ENCODE data around the gene INPP5D. TPM values are rescaled to one million over a fixed set of nuclear protein-coding genes. Genes with fewer than 3 reads are reported as not detected.
"Not testable (repeated sequence)": the region's sequence is repeated elsewhere in the genome, so short reads cannot be mapped to it uniquely, and the experiment has no call there.

INPP5D gene
- total RNA-seq, 2 donors from 2014 or later = 0.66 to 3.0 TPM

DNA sequence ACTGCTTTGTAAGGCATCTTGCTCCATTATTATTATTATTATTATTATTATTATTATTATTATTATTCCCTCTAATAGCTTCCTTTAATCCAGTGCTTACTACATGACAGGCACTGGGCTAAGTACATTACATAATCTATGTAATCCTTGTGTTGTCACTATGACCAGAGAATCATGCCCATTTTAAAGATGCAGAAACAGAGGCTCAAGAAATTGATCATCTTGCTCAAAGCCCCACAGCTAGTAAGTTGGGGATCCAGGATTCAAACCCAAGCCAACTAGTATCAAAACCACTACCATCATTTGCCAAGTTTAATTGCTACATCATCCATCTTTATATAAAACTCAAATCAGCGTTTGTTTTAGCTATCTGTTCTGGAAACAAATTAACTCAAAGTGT, 46.5 kb upstream of the INPP5D start:
- 93% methylated on average over 1 of the region's 1 CpG; no CpG with 5 or more reads in 1 of the 2 experiments for WGBS, 2 experiments (ENCODE audit: insufficient coverage in 1 of 2, insufficient read length in 1 of 2)
- Histone ChIP-seq H3K9me3 (ENCODE audit: control insufficient read depth, low read length) (no peaks in the 10 kb centered on the region), H3K9ac (ENCODE audit: extremely low read depth, low read length, poor library complexity, severe bottlenecking) (no peak overlapping the region), H3K4me1 (ENCODE audit: control insufficient read depth, insufficient read depth, low read length) (no peaks in the 10 kb centered on the region), H3K36me3 (ENCODE audit: control insufficient read depth, insufficient read depth, low read length) (no peaks in the 10 kb centered on the region), H3K27ac (ENCODE audit: low read depth, low read length) (no peak overlapping the region), H3K4me3 (ENCODE audit: low read length) (no peak overlapping the region), H3K27me3 (ENCODE audit: control insufficient read depth, insufficient read depth, low read length, poor library complexity, severe bottlenecking) (no peaks in the 10 kb centered on the region)
- no peaks in the 10 kb centered on the region for H3K36me3 Mint-ChIP-seq (ENCODE audit: low read depth)
- TF ChIP-seq, protein P1, sequence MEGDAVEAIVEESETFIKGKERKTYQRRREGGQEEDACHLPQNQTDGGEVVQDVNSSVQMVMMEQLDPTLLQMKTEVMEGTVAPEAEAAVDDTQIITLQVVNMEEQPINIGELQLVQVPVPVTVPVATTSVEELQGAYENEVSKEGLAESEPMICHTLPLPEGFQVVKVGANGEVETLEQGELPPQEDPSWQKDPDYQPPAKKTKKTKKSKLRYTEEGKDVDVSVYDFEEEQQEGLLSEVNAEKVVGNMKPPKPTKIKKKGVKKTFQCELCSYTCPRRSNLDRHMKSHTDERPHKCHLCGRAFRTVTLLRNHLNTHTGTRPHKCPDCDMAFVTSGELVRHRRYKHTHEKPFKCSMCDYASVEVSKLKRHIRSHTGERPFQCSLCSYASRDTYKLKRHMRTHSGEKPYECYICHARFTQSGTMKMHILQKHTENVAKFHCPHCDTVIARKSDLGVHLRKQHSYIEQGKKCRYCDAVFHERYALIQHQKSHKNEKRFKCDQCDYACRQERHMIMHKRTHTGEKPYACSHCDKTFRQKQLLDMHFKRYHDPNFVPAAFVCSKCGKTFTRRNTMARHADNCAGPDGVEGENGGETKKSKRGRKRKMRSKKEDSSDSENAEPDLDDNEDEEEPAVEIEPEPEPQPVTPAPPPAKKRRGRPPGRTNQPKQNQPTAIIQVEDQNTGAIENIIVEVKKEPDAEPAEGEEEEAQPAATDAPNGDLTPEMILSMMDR (conservative IDR thresholded peaks at IDR 0.05) = no peak
- no peaks in the 10 kb centered on the region for H3K4me1 Mint-ChIP-seq
- H3K27me3 Mint-ChIP-seq (ENCODE audit: insufficient read depth) = peaks cover 25% of the 10 kb centered on the region
- H3K4me3 Mint-ChIP-seq = no peak overlapping the region
- peaks cover 2% of the 10 kb centered on the region for H3K9me3 Mint-ChIP-seq
- DNase-seq = no peak
- no peak overlapping the region for H3K27ac Mint-ChIP-seq

DNA sequence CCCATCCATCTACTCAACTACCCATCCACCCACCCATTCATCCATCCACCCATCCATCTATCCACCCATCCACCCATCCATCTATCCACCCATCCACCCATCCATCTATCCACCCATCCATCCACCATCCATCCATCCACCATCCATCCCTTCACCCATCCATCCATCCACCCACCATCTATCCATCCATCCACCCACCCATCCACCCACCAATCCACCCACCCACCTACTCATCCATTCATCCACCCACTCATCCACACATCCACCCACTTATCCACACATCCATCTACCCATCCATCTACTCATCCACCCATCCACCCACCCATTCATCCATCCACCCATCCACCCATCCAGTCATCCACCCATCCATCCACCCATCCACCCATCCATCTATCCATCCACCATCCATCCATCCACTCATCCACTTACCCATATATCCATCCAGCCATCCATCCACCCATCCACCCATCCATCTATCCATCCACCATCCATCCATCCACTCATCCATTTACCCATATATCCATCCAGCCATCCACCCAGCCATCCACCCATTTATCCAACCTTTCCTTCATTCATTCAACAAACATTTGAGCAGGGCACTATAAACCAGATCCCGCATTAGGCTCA, 45.0 kb upstream of the INPP5D start:
- Histone ChIP-seq H3K9me3 (ENCODE audit: control insufficient read depth, low read length) (no peaks in the 10 kb centered on the region), H3K9ac (ENCODE audit: extremely low read depth, low read length, poor library complexity, severe bottlenecking) (no peak overlapping the region), H3K4me3 (ENCODE audit: low read length) (no peak overlapping the region), H3K27me3 (ENCODE audit: control insufficient read depth, insufficient read depth, low read length, poor library complexity, severe bottlenecking) (no peaks in the 10 kb centered on the region), H3K27ac (ENCODE audit: low read depth, low read length) (no peak overlapping the region), H3K4me1 (ENCODE audit: control insufficient read depth, insufficient read depth, low read length) (no peaks in the 10 kb centered on the region), H3K36me3 (ENCODE audit: control insufficient read depth, insufficient read depth, low read length) (no peaks in the 10 kb centered on the region)
- DNase-seq = peak; percentile 7
- Mint-ChIP-seq H3K9me3 (peaks cover 2% of the 10 kb centered on the region), H3K4me3 (no peak overlapping the region), H3K27me3 (ENCODE audit: insufficient read depth) (peaks cover 25% of the 10 kb centered on the region), H3K27ac (no peak overlapping the region), H3K36me3 (ENCODE audit: low read depth) (no peaks in the 10 kb centered on the region), H3K4me1 (no peaks in the 10 kb centered on the region)
- TF ChIP-seq, protein P1 (conservative IDR thresholded peaks at IDR 0.05) = no peak
- 83% methylated on average over 1 of the region's 1 CpG; no CpG with 5 or more reads in 1 of the 2 experiments for WGBS, 2 experiments (ENCODE audit: insufficient coverage in 1 of 2, insufficient read length in 1 of 2)

DNA sequence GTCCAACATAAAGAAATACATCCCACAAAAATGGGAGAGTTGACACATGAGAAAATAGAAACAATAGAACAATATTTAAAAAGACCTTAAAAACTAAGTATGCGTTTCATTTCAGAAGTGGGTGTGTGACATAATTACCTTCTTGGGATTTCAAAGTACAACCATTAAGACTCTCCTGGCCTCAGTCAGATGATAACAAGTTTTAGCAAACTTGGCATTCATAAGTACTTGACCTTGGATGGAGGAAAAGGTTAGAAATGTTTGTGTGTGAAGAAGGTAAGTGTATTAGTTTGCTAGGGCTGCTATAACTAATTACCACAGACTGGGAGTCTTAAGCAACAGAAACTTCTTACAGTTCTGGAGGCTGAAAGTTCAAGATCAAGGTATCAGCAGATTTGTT, 42.2 kb upstream of the INPP5D start:
- Histone ChIP-seq H3K4me3 (ENCODE audit: low read length) (no peak overlapping the region), H3K9me3 (ENCODE audit: control insufficient read depth, low read length) (no peaks in the 10 kb centered on the region), H3K27me3 (ENCODE audit: control insufficient read depth, insufficient read depth, low read length, poor library complexity, severe bottlenecking) (no peaks in the 10 kb centered on the region), H3K9ac (ENCODE audit: extremely low read depth, low read length, poor library complexity, severe bottlenecking) (no peak overlapping the region), H3K4me1 (ENCODE audit: control insufficient read depth, insufficient read depth, low read length) (no peaks in the 10 kb centered on the region), H3K36me3 (ENCODE audit: control insufficient read depth, insufficient read depth, low read length) (no peaks in the 10 kb centered on the region), H3K27ac (ENCODE audit: low read depth, low read length) (no peak overlapping the region)
- DNase-seq = no peak
- TF ChIP-seq, protein P1 (conservative IDR thresholded peaks at IDR 0.05) = no peak
- Mint-ChIP-seq H3K4me1 (no peaks in the 10 kb centered on the region), H3K9me3 (peaks cover 2% of the 10 kb centered on the region), H3K27me3 (ENCODE audit: insufficient read depth) (peaks cover 23% of the 10 kb centered on the region), H3K27ac (no peak overlapping the region), H3K4me3 (no peak overlapping the region), H3K36me3 (ENCODE audit: low read depth) (no peaks in the 10 kb centered on the region)
- 80 to 94% methylated on average over 1 of the region's 1 CpG for WGBS, 2 experiments (ENCODE audit: insufficient coverage in 1 of 2, insufficient read length in 1 of 2)

DNA sequence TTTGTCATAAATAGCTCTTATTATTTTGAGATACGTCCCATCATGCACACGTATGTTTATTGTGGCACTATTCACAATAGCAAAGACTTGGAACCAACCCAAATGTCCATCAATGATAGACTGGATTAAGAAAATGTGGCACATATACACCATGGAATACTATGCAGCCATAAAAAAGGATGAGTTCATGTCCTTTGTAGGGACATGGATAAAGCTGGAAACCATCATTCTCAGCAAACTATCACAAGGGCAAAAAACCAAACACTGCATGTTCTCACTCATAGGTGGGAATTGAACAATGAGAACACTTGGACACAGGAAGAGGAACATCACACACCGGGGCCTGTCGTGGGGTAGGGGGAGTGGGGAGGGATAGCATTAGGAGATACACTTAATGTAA, 40.5 kb upstream of the INPP5D start:
- not testable (repeated sequence) for H3K9ac ChIP-seq (ENCODE audit: extremely low read depth, low read length, poor library complexity, severe bottlenecking); H3K27ac Mint-ChIP-seq; H3K9me3 ChIP-seq (ENCODE audit: control insufficient read depth, low read length); H3K27me3 ChIP-seq (ENCODE audit: control insufficient read depth, insufficient read depth, low read length, poor library complexity, severe bottlenecking); H3K4me3 Mint-ChIP-seq; H3K4me1 Mint-ChIP-seq; DNase-seq; H3K4me3 ChIP-seq (ENCODE audit: low read length); H3K9me3 Mint-ChIP-seq; H3K4me1 ChIP-seq (ENCODE audit: control insufficient read depth, insufficient read depth, low read length); H3K36me3 Mint-ChIP-seq (ENCODE audit: low read depth); H3K36me3 ChIP-seq (ENCODE audit: control insufficient read depth, insufficient read depth, low read length); H3K27ac ChIP-seq (ENCODE audit: low read depth, low read length)
- WGBS, 2 experiments (ENCODE audit: insufficient coverage in 1 of 2, insufficient read length in 1 of 2) = 95% methylated on average over 4 of the region's 4 CpGs; no CpG with 5 or more reads in 1 of the 2 experiments
- peaks cover 23% of the 10 kb centered on the region for H3K27me3 Mint-ChIP-seq (ENCODE audit: insufficient read depth)
